HG03457 (cell line): Measurements from ENCODE around the gene NXPH1.
A peak's percentile ranks its signal among the peaks of the same experiment; 100 is the strongest.

Experiments
- ATAC-seq: cut with Tn5 transposase; IDR thresholded peaks from one replicate; pipeline ENCODE4 v1.9.1; 2021; ENCODE audit warnings: moderate number of reproducible peaks; ENCODE audit not compliant: unreplicated experiment

NXPH1 gene

GRCh38 chr7:8433477-8434289 lies at the start of gene NXPH1:
NXPH1 (plus strand) TSS chr7:8433609.
- no peak for ATAC-seq

- ATAC-seq, result no peak
Measured at GRCh38 chr7:8384901-8385300, 48.5 kb upstream of the NXPH1 start.

GRCh38 chr7:8386926-8387550 lies 46.4 kb upstream of the NXPH1 start:
- ATAC-seq, result peak; percentile 65

GRCh38 chr7:8387551-8388256 lies 45.7 kb upstream of the NXPH1 start:
- peak; percentile 12 for ATAC-seq

DNA sequence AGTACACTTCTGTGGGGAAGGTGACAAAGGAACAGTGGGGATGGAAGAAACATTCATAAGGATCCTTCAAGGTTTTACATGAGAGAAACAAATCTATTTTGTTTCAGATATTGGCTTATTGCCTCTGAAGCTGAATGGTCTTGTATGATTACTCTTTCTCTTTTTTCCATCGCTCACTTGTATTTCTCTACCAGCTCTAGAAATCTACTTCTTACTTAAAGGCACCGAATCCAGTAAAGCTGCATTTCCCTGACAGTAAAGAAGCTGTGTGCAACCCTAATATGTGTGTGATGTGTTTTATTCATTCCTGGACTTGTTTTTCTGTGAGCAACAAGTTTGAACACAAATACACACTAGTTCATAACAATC lies 45.2 kb upstream of the NXPH1 start:
- no peak for ATAC-seq

GRCh38 chr7:8389593-8390261 lies 43.7 kb upstream of the NXPH1 start:
- ATAC-seq, result no peak

DNA sequence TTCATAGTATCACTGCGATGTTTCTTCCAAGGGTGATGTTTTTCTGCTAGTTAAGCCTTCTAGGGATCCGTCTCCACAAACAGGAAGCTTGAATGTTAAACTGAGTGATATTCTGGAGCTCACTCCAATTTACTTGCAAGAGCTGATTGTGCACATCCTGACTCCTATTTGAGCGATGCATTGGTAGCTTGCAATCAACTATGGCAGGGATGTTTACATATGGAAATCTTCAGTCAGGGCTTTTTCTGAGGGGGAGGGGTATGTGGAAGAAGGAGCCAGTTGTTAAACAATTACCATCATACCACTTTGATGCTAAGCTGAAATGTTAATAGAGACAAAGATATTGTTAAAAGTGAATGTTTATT lies 43.2 kb upstream of the NXPH1 start:
- ATAC-seq, result no peak

DNA sequence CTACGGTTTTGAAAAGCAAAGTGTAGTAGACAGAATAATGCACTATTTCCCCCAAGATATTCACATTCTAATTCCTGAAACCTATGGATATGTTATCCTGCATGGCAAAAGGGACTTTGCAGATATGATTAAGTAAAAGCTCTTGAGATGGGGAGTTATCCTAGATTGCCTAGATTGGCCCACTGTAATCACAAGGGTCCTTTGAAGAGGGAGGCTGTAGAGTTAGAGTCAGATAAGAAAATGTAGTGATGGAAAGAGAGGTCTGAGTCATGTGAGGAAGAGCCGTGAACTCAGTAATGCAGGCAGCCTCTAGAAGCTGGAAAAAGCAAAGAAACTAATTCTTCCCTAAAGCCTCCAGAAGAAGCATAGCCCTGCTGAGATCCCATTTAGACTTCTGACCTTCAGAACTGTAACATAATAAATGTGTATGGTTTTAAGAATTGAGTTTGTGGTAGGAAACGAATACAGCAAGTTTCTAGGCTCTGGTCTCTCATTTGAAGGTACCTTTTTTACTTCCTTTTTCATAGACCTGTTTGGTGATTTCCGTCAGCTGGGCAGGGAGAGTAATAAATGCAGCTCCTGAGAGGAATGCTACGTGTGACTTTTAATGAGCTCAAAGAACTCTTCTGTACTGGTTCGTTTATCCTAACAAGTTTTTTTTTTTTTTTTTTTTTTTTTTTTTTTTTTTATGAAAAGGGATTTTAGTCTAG lies 41.9 kb upstream of the NXPH1 start:
- ATAC-seq, result no peak

DNA sequence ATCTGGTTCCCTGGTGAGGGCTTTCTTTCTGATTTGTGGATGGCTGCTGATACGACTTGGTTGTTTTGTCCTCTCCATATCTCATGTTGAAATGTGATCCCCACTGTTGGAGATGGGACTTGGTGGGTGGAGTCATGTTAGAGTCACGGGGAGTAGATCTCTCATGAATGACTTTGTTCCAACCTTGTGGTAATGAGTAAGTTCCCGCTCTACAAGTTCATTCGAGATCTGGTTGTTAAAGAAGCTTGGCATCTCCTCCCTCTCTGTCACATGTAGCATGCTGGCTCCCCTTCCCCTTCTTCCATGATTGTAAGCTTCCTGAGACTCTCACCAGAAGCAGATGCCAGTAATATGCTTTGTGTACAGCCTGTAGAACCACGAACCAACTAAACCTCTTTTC lies 37.1 kb upstream of the NXPH1 start:
- ATAC-seq, result no peak

DNA sequence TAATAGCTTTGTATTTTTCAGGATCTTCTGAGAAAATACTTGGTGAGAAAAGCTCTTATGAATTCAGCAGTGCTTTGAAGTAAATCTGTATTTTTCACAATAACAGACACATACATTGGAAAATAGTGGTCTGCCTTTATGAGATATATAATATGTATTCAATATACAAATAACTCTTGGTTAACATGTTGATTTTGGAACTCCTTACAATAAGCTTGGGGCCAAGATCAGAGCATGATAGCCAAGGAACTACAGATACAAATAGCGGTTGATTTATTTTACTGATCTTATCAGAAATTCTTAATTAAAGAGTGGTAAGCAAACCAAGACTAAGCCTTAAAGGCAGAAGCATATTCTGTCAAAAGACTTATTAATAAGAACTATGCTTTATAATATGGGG lies 24.5 kb upstream of the NXPH1 start:
- no peak for ATAC-seq

- no peak for ATAC-seq
Measured at GRCh38 chr7:8411103-8411502, 22.3 kb upstream of the NXPH1 start.

- no peak for ATAC-seq
Measured at GRCh38 chr7:8413600-8413999, 19.8 kb upstream of the NXPH1 start.

DNA sequence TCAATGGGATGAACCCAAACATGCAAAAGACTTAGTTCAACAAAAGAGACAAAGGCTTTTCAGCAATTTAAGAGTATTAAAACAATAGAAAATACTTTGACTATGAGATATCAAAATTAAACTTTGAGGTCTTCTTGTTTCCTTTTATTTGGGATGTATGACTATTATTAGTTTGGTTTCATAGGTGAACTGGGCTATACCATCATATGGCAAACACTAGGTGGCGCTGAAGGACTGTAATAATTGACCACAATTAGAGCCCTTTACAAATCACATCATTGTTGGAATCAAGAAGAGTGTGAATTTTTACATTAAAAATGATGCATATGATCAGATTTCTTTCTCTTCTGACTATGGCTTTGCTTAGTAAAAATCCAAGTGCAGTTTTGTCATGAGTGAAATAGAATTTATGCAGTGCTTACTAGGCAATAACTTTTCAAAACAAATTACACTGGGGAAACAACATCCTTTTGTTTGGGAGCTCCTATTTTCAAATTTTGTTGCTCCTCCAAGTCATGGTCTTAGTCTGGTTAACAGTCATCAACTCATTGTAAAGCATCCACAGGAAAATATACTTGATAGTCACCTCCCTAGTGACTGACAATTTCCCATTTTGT lies 14.7 kb upstream of the NXPH1 start:
- peak; percentile 71 for ATAC-seq

DNA sequence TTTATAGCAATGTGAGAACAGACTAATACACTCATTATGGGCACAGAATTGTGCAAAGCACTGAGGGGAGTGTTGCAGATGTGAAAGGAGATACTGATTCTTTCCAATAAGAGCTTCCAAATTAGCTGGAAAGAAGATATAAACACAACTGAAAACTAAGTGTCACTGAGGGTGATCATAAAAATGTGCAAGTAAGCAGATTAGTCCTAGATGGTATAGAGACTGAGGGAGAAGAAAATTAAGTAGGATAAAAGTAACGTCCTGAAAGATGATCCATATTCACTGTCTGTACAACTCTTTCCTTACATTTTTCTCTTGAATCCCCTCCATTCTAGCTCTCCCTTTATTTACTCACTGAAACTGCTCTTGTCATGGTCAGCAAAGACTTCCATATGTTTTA lies 11.2 kb upstream of the NXPH1 start:
- ATAC-seq, result no peak

- no peak for ATAC-seq
Measured at GRCh38 chr7:8423057-8423456, 10.4 kb upstream of the NXPH1 start.

GRCh38 chr7:8425223-8425622 lies 8.2 kb upstream of the NXPH1 start:
- no peak for ATAC-seq

- no peak for ATAC-seq
Measured at GRCh38 chr7:8430643-8431042, 2.8 kb upstream of the NXPH1 start.

DNA sequence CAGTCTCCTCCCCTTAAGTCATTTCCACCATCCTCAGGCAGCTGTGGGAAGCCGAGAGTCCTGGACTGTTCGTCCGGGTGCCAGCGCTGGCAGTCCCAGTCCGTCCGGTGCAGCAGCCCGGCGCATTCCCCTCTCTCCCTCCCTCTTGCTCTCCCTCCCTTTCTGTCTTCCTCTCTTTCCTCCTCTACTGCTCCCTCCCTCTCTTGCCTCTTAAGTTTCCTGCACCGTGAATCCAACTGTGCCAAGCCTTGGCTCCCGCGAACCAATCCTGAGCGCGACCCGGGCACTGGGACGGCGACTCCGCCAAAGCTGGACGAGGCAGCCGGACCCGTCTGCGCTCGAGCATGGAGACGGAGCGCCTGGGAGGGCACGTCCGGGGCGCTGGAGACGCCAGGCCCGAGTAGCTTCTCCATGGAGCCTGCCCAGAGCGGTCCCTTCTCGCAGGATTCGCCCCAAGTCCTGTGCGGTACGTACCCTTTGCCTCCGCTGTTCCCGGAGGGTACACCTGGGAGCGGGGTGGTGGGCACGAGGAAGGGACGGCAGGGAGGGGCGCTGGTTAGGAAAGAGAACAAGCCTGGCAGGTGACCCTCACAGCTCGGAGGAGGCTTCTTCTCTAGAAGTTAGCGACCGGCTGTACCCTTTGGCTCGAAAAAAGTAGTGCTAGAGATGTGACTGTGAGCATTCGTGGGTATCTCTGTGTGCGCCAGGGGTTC lies 1.0 kb downstream of the NXPH1 start:
- ATAC-seq, result no peak

DNA sequence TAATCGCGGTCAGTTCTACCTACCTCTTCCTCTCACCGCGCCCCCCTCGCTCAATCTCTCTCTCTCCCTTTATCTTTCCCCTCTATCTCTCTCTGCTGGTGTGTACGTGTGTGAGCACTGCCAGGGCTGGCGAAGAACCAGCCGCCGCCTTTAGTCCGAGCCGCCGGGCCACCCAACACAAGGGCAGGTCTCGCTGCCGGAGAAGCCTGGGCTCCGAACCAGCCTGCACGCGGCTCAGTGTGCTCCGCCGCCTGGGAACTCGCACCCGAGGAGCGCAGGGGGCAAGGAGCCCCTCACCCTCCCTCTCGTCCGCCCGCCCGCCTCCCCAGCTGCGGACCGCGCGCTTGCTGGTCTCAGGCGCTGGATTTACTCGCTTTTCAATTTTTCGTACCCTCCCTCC lies 1.7 kb downstream of the NXPH1 start:
- ATAC-seq, result no peak
